ENCODE data around the gene WWTR1.

Gene WWTR1

DNA sequence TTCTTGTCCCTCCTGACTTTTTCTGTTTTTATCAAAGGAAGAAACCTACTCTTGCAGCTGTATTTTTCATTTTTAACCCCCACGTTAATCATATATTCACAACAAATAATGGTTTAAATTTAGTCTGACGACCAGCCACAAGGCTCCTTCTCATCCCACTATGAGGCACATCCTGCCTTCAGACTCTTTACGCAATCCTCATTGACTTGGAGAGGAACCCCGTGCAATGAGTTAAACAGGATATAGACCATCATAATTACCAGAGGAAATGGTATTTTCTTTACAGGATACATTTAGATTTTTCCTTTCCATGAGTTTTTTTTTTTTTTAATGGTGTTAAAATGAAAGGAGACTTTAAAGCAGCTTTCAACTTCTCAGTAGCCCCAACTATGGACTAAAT is 68.5 kb downstream of the WWTR1 start:
- DNase-seq = no peak

DNA sequence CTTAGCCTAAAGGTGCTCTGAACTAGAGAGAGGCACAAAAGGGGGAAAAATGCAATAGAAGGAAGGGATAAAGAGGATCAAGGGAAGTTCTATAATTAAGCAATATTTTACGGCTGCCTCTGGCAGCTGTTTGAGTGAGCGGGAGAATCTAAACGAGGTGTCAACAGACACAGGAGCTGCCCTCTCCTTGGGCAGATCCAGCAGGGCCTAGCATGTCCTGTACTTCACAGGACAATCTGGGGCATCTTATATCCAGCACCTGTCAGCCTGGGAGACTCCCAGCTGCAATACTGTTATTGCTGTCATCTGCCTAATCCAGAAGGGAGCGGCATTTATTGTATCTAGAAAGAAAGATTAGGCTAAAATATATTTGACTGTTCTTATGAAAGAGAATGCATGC is 68.9 kb downstream of the WWTR1 start:
- DNase-seq = no peak

DNA sequence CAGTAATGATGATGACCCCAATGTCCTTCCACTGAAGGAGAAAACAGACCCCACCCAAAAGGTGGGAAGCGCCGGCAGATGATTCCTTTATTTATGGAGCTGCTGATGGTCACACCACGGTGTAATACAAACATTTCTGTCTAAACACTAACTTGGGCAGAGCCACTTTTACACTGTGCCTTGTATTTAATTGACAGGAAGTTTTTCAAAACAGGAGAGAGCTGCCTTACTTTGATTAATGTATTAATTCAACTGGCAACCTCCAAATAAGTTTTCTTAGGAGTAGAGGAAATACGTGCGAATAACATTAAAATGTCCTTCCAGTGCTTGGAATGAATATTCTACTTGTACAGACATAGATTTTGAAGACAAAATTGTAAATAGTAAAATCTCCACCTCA is 70.4 kb downstream of the WWTR1 start:
- DNase-seq = no peak

DNA sequence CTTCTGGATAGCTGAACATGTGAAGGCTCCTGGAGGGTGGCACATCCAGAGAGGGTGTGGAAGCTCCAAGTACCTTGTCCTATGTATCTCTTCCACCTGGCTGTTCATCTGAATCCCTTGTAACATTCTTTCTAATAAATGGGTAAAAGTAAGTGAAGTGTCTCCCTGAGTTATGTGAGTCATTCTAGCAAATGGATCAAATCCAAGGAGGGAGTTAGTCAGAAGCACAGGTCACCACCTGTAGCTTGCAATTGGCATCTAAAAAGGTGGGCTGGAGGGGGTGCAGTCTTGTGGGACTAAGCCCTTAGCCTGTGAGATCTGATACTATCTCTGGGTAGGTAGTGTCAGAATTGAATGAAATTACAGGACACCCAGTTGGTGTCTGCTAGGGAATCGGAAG is 71.0 kb downstream of the WWTR1 start:
- no peak for DNase-seq

DNA sequence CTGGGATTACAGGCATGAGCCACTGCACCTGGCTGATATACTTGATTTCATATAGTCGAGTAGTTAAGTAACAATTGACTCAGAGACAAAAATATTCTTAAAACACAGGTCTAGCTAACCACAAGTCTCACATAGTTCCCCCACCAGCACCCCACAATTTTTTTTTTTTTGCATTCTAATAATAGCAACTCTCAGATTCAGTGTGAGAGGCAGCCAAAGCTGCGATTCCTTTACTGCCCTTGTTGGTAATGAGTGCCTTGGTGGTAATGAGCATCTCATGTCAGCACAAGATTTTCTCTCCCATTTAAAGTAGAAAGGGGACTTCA is 72.5 kb downstream of the WWTR1 start:
- no peak for DNase-seq

DNA sequence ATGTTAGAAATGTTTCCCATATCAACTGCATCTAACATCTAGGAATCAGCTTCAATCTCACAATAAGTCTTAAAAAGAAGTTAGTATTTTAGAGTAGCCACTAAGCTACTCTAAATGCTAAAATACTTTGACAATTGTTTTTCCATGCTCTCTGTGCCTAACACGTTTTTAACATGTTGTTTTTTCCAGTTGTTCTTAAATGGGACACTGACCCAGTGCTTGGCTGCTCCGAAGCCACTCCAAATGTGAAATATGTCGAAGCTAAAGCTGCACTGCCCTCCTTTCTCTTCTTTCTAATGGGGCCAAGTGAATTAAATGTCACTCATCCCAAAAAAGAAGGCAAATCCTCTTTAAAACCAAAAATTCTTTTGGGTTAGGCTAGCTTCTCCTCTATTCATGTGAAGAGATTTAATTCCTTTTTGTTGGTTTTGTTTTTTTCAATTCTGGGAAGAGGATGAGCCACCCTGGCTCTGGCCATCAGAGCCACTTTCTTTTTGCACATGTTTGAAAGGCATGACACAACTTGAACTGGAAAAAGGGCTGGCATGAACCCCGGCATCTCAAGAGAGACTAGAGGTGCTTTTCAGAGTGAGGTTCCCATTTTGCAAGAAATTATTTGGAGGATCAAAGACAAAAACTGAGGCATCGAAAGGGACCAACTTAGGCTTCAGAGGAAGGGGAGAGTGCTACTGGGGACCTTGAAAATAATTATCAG is 73.7 kb downstream of the WWTR1 start:
- no peak for DNase-seq

DNA sequence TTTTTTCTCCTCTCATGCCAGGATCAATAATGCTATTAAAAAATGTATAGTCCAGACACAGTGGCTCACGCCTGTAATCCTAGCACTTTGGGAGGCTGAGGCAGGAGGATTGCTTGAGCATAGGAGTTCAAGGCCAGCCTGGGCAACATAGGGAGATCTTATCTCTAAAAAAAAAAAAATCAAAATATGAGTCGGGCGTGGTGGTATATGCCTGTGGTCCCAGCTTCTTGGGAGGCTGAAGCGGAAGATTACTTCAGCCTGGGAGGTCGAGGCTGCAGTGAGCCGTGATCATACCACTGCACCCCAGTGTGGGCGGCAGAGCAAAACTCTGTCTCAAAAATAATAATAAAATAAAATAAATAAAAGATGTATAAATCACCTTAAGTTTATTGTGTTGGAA is 75.4 kb downstream of the WWTR1 start:
- DNase-seq = no peak

DNA sequence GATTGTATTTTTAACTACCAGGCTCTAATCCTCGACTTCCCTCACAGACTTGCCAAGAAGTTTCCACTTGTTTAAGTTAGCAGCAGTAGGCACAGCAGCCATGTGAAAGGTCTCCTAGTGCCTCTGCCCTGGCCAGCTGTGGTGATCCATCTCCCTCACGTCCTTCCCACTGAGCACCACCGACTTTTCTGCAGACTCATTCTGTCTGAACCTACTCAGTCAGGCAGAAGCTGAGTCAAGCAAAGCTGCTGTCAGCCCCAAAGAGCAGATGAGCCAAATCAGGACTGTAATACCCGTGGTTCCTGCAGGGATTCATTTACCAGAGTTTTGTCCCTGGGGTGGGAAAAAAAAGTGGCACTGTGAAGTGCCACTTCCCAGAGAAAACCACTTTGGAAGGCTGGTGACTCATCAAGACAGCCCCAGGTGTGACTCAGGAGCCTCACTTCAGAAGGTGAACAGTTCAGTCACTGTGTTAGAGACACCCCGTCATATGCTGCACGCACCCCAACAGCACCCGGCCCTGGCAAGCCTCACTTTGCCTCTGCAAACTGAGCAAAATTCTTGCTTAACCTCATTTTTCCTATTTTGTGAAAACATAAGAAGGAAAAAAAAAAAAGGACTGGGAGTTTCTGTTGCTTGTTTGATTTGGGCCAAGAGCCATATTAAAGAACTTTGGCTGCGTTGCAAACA is 76.0 kb downstream of the WWTR1 start:
- no peak for DNase-seq

DNA sequence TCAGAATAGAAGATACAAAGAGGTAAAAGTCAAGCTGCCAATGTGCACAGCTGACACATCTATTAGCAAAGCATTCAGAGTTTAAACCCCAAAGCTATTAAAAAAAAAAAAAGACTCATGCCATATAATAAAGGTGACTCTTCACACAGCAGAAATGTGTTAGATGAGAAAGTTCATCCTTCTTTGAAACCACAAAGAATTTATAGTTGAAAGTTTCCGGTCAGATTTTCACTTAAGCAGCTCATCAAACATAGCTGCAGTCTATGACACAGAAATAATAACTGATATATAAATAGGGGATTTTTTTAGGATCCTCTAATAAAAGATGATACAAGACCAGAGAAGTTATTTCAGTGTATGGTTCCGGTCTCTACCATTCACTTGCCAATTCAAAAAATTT is 76.6 kb downstream of the WWTR1 start:
- no peak for DNase-seq

DNA sequence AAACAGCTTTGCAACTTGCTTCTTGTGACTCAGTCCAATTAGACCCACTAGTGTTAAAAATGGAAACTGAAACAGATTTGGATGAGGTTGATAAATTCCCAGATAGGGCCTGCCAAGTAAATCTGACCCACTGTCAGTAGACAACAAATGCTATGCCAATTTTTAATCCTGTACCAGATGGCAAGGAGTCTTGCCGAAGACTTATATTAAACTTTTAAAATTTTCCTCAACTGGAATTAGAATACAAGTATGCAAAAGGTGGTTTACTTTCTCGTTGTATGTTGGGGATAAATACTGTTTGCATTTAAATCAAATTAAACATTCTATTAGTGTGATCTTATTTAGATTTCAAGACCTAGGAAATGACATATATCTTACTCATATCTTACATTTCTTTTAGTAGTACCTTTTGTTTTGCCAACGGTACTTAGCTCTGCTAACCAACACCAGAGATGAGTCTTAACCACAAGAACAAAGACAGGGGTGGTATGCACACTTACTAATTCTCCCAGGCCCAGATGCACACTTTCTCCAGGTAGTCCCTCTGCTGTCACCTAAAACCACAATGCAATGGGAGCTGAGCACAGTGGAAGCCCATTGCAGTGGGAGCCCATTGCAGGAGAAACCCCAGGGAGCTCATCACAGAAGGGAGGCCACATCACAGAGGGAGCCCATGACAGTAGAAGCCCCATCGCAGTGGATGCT is 77.8 kb downstream of the WWTR1 start:
- no peak for DNase-seq

DNA sequence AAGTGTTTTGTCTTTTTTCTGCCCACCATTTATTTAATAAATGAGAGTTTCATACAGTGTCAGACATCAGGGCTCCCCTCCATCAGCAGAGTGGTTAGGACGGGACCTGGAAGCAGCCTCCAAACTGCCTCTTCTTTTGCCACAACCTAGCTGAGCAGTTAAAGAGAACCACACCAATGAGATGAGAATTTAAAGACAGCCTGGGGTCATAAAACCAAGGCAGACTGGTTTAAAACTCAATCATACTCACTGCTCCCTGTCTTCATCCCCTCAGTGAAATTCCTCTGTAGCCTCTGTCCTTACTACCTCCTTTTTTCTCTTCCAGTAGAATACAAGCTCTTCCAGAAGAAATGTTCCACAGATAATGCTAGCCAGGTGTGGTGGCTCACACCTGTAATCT is 78.7 kb downstream of the WWTR1 start:
- DNase-seq = no peak

DNA sequence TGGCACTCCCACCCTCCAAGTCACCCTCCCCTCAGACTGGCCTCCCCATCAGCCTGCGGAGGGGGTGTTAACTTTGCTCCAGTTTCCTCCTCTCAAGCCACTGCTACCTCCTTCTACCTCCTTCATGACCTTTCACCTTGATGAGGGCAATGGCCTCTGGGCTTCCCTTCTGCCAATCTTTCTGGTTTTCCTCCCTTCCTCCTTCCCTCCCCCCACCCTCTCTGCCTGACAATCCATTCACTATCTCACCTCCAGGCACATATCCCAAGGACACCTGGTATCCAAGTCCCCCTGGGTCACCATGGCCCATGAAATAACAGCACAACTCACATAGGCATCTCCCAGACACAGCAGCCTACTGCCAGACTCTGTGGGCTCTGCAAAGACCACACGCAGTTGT is 80.0 kb downstream of the WWTR1 start:
- no peak for DNase-seq

DNA sequence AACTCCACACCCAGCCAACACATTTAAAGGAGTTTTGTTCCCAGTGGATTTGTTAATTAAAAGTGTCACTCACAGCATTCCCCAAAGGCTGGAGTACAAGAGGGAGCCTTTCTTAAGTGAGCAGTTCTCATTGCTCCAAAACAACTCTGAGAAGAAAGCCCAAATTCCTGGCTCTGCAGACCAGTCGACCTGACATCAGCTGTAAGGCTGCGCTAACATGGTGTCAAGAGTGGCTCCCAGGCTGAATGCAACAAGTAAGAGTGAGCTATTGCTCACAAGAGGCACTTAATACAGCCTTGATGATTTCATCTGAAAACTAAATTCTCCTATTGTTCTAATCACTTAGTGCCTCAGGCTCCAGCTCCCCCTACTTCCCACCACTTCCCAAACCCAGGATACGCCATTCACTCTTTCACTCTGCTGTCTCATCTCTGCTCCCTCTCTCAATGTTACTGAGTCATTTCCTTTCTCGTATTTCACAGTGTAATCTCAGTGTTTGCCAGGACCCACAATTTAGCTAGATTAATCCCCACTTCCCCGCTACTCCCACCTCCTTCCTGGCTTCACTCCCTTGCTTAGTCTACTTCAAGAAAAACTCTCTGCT is 81.8 kb downstream of the WWTR1 start:
- no peak for DNase-seq

DNA sequence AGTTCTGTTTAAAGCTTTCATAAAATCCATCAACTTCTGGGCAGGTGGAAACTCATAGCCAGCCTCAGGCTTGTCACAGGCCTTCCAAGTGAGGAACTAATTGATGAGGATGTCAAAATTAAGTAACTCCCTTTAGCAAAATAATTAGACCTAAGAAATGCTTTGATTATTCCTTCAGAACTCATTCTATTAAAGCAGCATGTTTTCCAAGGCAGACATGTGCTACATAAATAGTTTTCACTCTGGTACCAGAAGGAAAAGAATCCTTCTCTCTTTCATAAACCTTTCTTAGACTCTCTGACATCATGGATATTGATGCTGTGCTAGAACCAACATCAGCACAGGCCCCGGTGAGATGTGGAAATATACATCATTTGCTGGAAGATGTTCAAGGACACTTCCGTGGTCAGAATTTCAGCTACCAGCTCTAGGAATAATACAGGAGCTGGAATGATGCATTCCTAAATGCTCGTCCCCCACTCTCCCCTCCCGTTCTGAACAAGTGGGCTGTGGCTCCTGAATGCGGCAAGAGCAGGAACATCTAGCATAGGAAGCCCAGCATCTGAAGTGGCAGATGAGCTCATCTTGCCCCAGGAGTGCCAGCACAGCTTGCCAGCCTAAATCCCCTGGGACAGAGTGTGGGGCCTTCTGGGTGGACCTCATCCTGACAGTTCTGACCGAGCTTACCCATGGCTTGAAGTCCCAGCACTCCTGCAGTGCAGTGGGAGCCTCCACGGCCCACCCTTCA is 82.4 kb downstream of the WWTR1 start:
- DNase-seq = no peak

DNA sequence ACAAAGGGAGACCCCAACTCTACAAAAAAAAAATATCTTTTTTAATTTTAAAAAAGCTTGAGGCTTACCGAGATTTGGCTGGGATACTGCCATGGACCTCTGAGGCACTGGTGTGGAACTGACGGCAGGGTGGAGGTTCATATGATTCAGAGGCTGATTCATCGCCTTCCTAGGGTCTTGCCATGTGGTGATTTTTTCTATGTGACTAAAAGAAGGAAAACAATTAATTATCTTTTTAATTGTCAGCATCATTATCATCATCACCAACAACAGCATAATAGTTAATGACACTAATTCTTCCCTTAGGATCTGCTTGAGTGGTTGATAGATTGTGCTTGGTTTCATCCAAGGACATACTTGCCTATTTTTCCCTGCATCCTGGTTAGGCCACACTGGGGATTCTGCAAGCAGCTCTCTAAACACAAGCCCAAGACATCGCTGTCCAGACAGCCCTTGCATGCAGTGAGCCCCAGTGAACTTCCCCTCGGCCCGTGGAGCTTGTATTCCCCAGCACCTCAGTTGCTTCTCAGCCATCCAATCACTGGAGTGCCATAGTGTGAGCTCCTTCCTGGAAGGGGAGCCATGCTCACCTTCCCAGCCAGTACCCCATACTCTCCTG is 84.9 kb downstream of the WWTR1 start:
- DNase-seq = no peak

DNA sequence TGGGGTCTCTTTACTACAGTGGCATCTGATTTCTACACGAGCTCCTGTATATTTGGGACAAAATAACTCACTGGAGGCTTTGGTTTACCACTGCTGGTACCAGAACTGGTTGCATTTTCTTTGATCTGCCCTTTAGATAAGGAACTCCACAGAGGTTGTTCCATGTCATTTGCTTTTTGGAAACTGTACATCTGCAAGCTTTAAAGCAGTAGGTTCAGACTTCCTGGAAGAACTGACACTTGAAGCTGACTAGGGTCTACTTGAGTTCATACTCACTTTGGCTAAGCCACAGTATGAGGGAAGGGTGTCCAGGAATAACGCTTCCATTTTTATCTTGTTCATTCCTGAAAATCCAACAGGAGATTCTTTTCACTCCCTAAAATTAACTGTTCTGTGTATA is 86.4 kb downstream of the WWTR1 start:
- DNase-seq = no peak

DNA sequence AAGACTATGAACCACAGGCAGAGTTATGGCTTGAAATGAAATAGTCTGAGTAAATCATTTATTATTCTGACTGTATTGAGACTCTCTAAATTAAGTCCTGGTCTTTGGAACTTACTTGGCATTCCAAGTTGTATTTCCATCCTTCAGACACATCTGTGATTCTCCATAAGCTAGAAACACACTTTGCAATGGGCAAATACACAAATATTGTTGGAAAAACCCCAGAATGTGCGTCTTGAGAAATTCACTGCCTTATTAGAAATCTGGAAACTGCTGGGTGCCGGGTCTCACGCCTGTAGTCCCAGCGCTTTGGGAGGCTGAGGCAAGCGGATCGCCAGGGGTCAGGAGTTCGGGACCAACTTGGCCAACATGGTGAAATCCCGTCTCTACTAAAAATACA is 87.8 kb downstream of the WWTR1 start:
- DNase-seq = no peak

DNA sequence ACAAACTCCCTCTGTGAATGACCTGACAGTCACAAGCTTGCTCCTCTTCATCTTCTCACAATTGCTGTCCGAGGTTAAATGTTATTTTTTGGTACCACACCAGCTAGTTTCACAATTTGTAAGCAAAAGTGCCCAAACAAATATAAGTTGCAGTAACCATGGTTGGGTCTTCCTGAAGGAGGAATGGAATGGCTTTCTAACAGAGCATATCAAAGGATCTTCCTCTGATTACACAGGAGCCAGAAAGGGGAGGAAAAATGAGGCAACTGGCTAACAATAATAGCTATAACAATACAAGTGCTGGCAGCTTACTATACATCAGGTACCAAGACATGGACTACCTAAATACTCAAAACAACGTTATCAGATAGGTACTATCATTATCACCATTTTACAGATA is 90.4 kb downstream of the WWTR1 start:
- DNase-seq = no peak

DNA sequence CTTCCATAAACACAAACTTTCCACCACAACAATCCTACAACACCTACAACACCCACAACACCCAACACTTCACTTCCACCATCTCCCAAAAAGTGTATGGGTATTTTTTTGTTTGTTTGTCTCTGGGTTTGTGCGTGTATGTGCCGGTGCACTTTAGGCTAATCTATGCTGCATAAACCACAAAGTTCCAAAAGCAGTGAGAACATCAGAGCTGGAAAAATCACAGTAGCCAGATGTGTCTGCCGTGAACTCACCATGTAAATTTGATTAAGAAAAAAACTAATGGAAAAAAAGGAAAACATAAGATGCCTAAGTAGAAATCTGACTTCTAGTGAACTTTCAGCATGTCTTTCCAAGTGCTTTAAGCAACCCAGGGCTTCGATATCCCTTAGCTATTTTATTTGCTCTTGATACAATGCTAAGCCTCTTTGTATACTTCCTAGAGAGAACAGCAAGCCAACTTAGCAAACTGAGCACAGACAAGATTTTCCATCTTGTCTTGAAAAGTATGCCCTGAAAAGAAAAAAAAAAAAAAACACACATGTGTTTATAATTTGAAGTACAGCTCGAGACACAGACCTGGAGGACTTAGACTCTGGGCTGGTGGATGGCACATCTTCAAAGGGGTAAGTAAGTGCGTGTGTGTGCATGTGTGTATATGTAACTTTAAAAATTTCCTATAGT is 91.4 kb downstream of the WWTR1 start:
- DNase-seq = no peak

DNA sequence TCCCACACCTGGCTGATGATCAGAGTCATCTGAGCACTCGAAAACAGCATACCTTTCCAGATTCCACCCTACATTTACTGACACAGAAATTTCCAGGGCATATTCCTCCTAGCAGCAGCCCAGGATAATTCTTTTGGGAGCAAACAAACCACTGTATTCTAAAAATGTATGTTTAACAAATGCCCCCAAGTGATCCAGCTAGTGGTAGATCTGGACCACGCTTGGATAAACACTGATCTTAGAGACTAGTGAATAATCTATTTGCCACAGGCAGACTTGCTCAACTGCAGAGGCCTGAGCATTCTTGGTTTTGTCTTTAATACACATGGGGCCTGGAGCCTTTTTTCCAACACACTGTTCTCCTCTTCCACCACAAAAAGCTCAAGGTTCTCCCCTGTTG is 93.7 kb downstream of the WWTR1 start:
- no peak for DNase-seq

DNA sequence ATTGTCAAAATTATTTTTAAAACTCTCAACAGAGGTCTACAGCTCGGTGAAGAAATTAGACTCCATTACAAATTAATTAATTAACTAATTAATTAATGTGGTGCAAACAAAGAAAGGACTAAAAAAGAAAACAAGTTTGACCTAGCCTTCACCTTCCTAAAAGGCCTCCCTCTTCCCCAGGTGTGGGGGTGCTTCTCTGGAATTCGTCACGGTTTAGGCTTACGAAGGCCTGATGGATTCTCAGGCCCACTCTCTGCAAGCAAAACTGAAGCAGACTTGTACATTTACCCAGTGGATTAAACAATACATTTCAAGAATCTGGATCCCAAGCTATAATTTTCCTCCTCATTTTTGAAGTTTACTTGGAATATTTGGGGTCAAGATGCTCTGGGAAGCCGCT is 94.7 kb downstream of the WWTR1 start:
- no peak for DNase-seq

DNA sequence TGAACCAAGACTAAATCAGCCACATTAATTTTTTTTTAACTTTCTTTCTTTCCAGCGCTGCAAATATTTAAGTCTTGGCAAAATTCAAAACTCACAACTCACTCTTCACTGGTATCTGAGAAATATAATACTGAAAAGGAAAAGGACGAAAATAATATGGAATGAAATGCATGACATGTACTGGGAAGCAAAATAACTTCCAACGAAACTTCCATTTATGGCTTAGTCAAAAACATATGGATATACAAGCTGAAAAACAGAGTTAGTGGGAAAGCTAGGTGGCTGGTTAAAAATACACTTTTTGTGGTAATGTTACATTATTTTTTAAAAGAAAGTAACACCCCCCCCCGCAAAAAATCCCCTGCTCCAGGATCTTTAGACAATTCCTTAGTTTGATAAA is 97.2 kb downstream of the WWTR1 start:
- DNase-seq = no peak

Measured in DMS79 (cell line).